H1 (cell line): ENCODE data around the gene ERGIC3. TPM values are rescaled to one million over a fixed set of nuclear protein-coding genes. Genes with fewer than 3 reads are reported as not detected.

Experiments used
- CTCF ChIA-PET: fragments of 300-600 bp; sonication (Branson Sonifier 250); formaldehyde crosslinking; loops from one replicate; lab custom pipeline; 2021; ENCODE audit not compliant: partially characterized antibody; lab: Charles Lee
- POLR2A ChIA-PET: fragments of 300-600 bp; sonication (Branson Sonifier 250); formaldehyde crosslinking; loops from one replicate; lab custom pipeline; 2021; ENCODE audit warnings: inconsistent platforms; ENCODE audit not compliant: partially characterized antibody; lab: Charles Lee
- DNase-seq, 2 experiments: peaks; one replicate each; pipeline versions ENCODE4 v3.0.0 to v3.0.0-alpha.2; 2010 to 2022; ENCODE audit warnings: low spot score in 2 of 2, low read depth in 1 of 2, mixed read lengths in 1 of 2
- FAIRE-seq: peaks from 2 replicates; lab custom pipeline; 2011; peaks lifted over from hg19 to GRCh38; lab: Jason Lieb, UNC
- H2AFZ ChIP-seq: 2 replicates; pipeline ENCODE4 v1.8.1; 2012; ENCODE audit warnings: low read length, inconsistent platforms
- H2AK5ac ChIP-seq: 2 replicates; pipeline ENCODE4 v1.6.1; 2013; ENCODE audit warnings: low read depth, low read length
- H2BK120ac ChIP-seq: replicated peaks from 2 replicates; pipeline ENCODE3; 2013; ENCODE audit warnings: low read depth, low read length, inconsistent platforms
- H2BK12ac ChIP-seq: 2 replicates; pipeline ENCODE4 v1.6.1; 2013; ENCODE audit warnings: low read depth, low read length
- H2BK15ac ChIP-seq: 2 replicates; pipeline ENCODE4 v1.6.1; 2013; ENCODE audit warnings: low read length
- H2BK20ac ChIP-seq: 2 replicates; pipeline ENCODE4 v1.6.1; 2013; ENCODE audit warnings: low read length
- H2BK5ac ChIP-seq: 2 replicates; pipeline ENCODE4 v1.6.1; 2013; ENCODE audit warnings: low read depth, low read length
- H3K14ac ChIP-seq: 2 replicates; pipeline ENCODE4 v1.6.1; 2013; ENCODE audit warnings: inconsistent platforms; ENCODE audit not compliant: insufficient read length
- H3K18ac ChIP-seq: 2 replicates; pipeline ENCODE4 v1.6.1; 2013; ENCODE audit warnings: low read length; ENCODE audit errors: extremely low read depth
- H3K23ac ChIP-seq: 2 replicates; pipeline ENCODE4 v1.6.1; 2013; ENCODE audit warnings: inconsistent platforms; ENCODE audit not compliant: insufficient read length
- H3K23me2 ChIP-seq: 2 replicates; pipeline ENCODE4 v1.6.1; 2013; ENCODE audit warnings: low read depth, low read length
- H3K27ac ChIP-seq: 2 replicates; pipeline ENCODE4 v1.6.1; 2011; ENCODE audit warnings: low read depth, low read length, inconsistent platforms
- H3K27me3 ChIP-seq, 4 experiments: replicated peaks in 1 of 4; 1 replicate in 1 of 4; 2 replicates in 3 of 4; pipeline versions ENCODE4 v1.6.1 to v1.8.1; 2011 to 2013; ENCODE audit warnings: low read length in 3 of 4, mild to moderate bottlenecking in 3 of 4, inconsistent platforms in 2 of 4, mixed read lengths in 2 of 4, moderate library complexity in 1 of 4; ENCODE audit not compliant: control insufficient read depth in 3 of 4, insufficient read depth in 3 of 4; ENCODE audit errors: extremely low read depth in 1 of 4
- H3K36me3 ChIP-seq, 4 experiments: 2 replicates each; pipeline versions ENCODE4 v1.6.1 to v1.8.1; 2011 to 2013; ENCODE audit warnings: mild to moderate bottlenecking in 4 of 4, low read length in 3 of 4, moderate library complexity in 2 of 4, control low read depth in 1 of 4, inconsistent platforms in 1 of 4; ENCODE audit not compliant: insufficient read depth in 4 of 4, control insufficient read depth in 2 of 4
- H3K4ac ChIP-seq: replicated peaks from 2 replicates; pipeline ENCODE3; 2013; ENCODE audit warnings: low read length, low read depth, mixed read lengths, inconsistent platforms; ENCODE audit not compliant: insufficient read length
- H3K4me1 ChIP-seq, 4 experiments: replicated peaks in 1 of 4; 1 replicate in 1 of 4; 2 replicates in 3 of 4; pipeline versions ENCODE4 v1.6.1 to v1.8.1; 2011 to 2013; ENCODE audit warnings: low read length in 3 of 4, inconsistent platforms in 2 of 4, mixed read lengths in 1 of 4; ENCODE audit not compliant: insufficient read depth in 4 of 4, control insufficient read depth in 3 of 4
- H3K4me2 ChIP-seq, 2 experiments: 2 replicates each; pipeline versions ENCODE4 v1.6.1 to v1.8.1; 2011 to 2013; ENCODE audit warnings: low read depth in 2 of 2, low read length in 2 of 2, control low read depth in 1 of 2, inconsistent platforms in 1 of 2, mild to moderate bottlenecking in 1 of 2; ENCODE audit not compliant: insufficient read depth in 1 of 2
- H3K4me3 ChIP-seq, 4 experiments: fragments of 200-600, 300-600 bp in 1 of 4; sonication (generic), shearing (Covaris generic), sonication (Bioruptor Twin) in 1 of 4; 2 replicates each; pipeline versions ENCODE4 v1.5.1 to v1.8.1; 2011 to 2016; ENCODE audit warnings: low read length in 4 of 4, low read depth in 3 of 4, control low read depth in 2 of 4, inconsistent platforms in 2 of 4, mild to moderate bottlenecking in 2 of 4, mixed read lengths in 1 of 4, moderate library complexity in 1 of 4; ENCODE audit not compliant: insufficient read depth in 2 of 4; ENCODE audit errors: extremely low read depth in 1 of 4
- H3K56ac ChIP-seq: replicated peaks from 2 replicates; pipeline ENCODE3; 2013; ENCODE audit warnings: low read depth, mild to moderate bottlenecking, mixed read lengths, low read length, inconsistent platforms; ENCODE audit not compliant: insufficient read length
- H3K79me1 ChIP-seq: 2 replicates; pipeline ENCODE4 v1.6.1; 2013; ENCODE audit warnings: low read depth, low read length, control low read depth
- H3K79me2 ChIP-seq, 2 experiments: 2 replicates each; pipeline versions ENCODE4 v1.6.1 to v1.8.1; 2012 to 2013; ENCODE audit warnings: low read length in 2 of 2, mild to moderate bottlenecking in 2 of 2, inconsistent platforms in 1 of 2; ENCODE audit not compliant: insufficient read depth in 2 of 2, control insufficient read depth in 1 of 2
- H3K9ac ChIP-seq, 4 experiments: replicated peaks in 1 of 4; 1 replicate in 1 of 4; 2 replicates in 3 of 4; pipeline versions ENCODE4 v1.6.1 to v1.8.1; 2011 to 2013; ENCODE audit warnings: low read depth in 3 of 4, low read length in 3 of 4, control low read depth in 2 of 4, mild to moderate bottlenecking in 2 of 4, moderate library complexity in 2 of 4, inconsistent platforms in 1 of 4; ENCODE audit errors: extremely low read depth in 1 of 4
- H3K9me3 ChIP-seq, 2 experiments: 2 replicates each; pipeline versions ENCODE4 v1.6.1 to v1.8.1; 2012 to 2013; ENCODE audit warnings: mild to moderate bottlenecking in 2 of 2, moderate library complexity in 2 of 2, control low read depth in 1 of 2, inconsistent platforms in 1 of 2, low read depth in 1 of 2, low read length in 1 of 2, mixed read lengths in 1 of 2; ENCODE audit not compliant: insufficient read depth in 2 of 2
- H4K20me1 ChIP-seq, 2 experiments: replicated peaks in 1 of 2; 2 replicates each; pipeline versions ENCODE3 to v1.8.1; 2011 to 2013; ENCODE audit warnings: inconsistent platforms in 2 of 2, low read length in 2 of 2, mild to moderate bottlenecking in 1 of 2; ENCODE audit not compliant: insufficient read depth in 2 of 2, control insufficient read depth in 1 of 2
- H4K5ac ChIP-seq: 2 replicates; pipeline ENCODE4 v1.6.1; 2013; ENCODE audit warnings: low read length, low read depth, mixed read lengths, inconsistent platforms; ENCODE audit not compliant: insufficient read length
- H4K8ac ChIP-seq: 2 replicates; pipeline ENCODE4 v1.8.0; 2013; ENCODE audit warnings: mild to moderate bottlenecking, moderate library complexity, low read length, inconsistent platforms; ENCODE audit not compliant: insufficient read depth; ENCODE audit errors: extremely low read depth
- H4K91ac ChIP-seq: replicated peaks from 2 replicates; pipeline ENCODE3; 2013; ENCODE audit warnings: low read length, mixed read lengths, inconsistent platforms; ENCODE audit not compliant: insufficient read length
- FOSL1 ChIP-seq: IDR thresholded peaks from 2 replicates; pipeline ENCODE4 v1.6.1; 2011; ENCODE audit warnings: mild to moderate bottlenecking, low read depth, low read length, moderate library complexity; ENCODE audit not compliant: insufficient read depth
- KDM1A ChIP-seq: fragments of 200-600, 300-600 bp; sonication (generic); IDR thresholded peaks from 2 replicates; pipeline ENCODE4 v1.7.1; 2016; ENCODE audit warnings: mild to moderate bottlenecking, low read length, borderline replicate concordance
- SP1 ChIP-seq: IDR thresholded peaks from 2 replicates; pipeline ENCODE4 v1.6.1; 2011; ENCODE audit warnings: low read depth, low read length
- WGBS, 2 experiments: shearing (Covaris generic) in 1 of 2; methylation state at CpG; one replicate each; pipeline versions ENCODE4 v1.1.6 to v1.1.7; 2013 to 2015; ENCODE audit warnings: low lambda C conversion rate in 2 of 2, mixed read lengths in 2 of 2, inconsistent platforms in 1 of 2, low coverage in 1 of 2, missing lambda C conversion rate in 1 of 2; ENCODE audit not compliant: insufficient replicate concordance in 2 of 2, insufficient coverage in 1 of 2, insufficient read length in 1 of 2; ENCODE audit errors: extremely low coverage in 1 of 2, missing lambda C conversion rate in 1 of 2; 5-methylcytosine and 5-hydroxymethylcytosine counted together
- polyA plus RNA-seq, 7 experiments: library from polyadenylated mRNA; depleted of rRNA in 3 of 7; stranded (reverse) in 5 of 7; unstranded in 2 of 7; fragments of >200 nt in 5 of 7; fragments of 200-250 nt in 2 of 7; gene quantifications; 1 replicate in 5 of 7; 2 replicates in 1 of 7; 4 replicates in 1 of 7; pipeline versions ENCODE4 v1.2.1 to v1.2.3, GENCODE V29; 2011 to 2013; ENCODE audit warnings: missing spikeins in 2 of 7, mixed read lengths in 2 of 7
- total RNA-seq: library from RNA; stranded (reverse); fragmentation: NEBNext Ultra II Directional; extraction: Animal tissue kit (Norgen Biotek cat#: 25700); gene quantifications from 2 replicates; pipeline ENCODE4 v1.2.1, GENCODE V29; 2021
- TF ChIP-seq, protein P1 (sequence below): IDR thresholded peaks from 2 replicates; pipeline ENCODE4 v1.6.1; 2012; ENCODE audit warnings: low read length, inconsistent platforms

Gene ERGIC3
- total and polyA plus RNA-seq, 2 of the 8 experiments (the other 6 are each of a cell fraction or from before 2014, with no cell fraction given): 178 to 341 TPM

- no peak for FAIRE-seq
- H3K4me2 ChIP-seq: no peak overlapping the region
Observed at GRCh38 chr20:35559042-35559693, 17.3 kb downstream of the ERGIC3 start.

More at GRCh38 chr20:35559042-35559693, 17.3 kb downstream of the ERGIC3 start:
- H2BK15ac ChIP-seq: no peak overlapping the region
- H3K14ac ChIP-seq: no peak overlapping the region
- H2AFZ ChIP-seq: no peak overlapping the region
- H2AK5ac ChIP-seq: no peak overlapping the region
- H3K4me3 ChIP-seq: no peak overlapping the region
- H4K8ac ChIP-seq: no peak overlapping the region; the same call in 1 of the 2 replicates
- H2BK20ac ChIP-seq: no peak overlapping the region
- H3K79me1 ChIP-seq: 0 out of 2 replicates have a peak, but pooled peaks cover 3% of the 10 kb centered on the region
- H4K20me1 ChIP-seq: peaks cover 0 to 4% of the 10 kb centered on the region in 2 experiments
- no peaks in the 10 kb centered on the region for H3K23me2 ChIP-seq
- no peak overlapping the region for H2BK120ac ChIP-seq
- H3K56ac ChIP-seq: no peak overlapping the region
- no peak for DNase-seq
- H3K4me1 ChIP-seq: peaks cover 0 to 4% (median 2%) of the 10 kb centered on the region in 4 experiments; a peak in 4 of 7 replicates
- no peak overlapping the region; the same call in 1 of the 2 replicates for H3K18ac ChIP-seq
- no peak overlapping the region for H3K23ac ChIP-seq
- H3K36me3 ChIP-seq: peaks cover 2 to 26% (median 8%) of the 10 kb centered on the region in 4 experiments; a peak in 6 of 8 replicates
- no peaks in the 10 kb centered on the region for H3K79me2 ChIP-seq
- no peak overlapping the region for H3K4ac ChIP-seq
- H2BK5ac ChIP-seq: no peak overlapping the region
- H4K5ac ChIP-seq: no peak overlapping the region
- 89% methylated on average over 22 of the region's 24 CpGs; no CpG with 5 or more reads in 1 of the 2 experiments for WGBS, 2 experiments
- H3K27ac ChIP-seq: no peak overlapping the region
- TF ChIP-seq KDM1A (no peak), SP1 (no peak), FOSL1 (no peak)
- TF ChIP-seq, protein P1, sequence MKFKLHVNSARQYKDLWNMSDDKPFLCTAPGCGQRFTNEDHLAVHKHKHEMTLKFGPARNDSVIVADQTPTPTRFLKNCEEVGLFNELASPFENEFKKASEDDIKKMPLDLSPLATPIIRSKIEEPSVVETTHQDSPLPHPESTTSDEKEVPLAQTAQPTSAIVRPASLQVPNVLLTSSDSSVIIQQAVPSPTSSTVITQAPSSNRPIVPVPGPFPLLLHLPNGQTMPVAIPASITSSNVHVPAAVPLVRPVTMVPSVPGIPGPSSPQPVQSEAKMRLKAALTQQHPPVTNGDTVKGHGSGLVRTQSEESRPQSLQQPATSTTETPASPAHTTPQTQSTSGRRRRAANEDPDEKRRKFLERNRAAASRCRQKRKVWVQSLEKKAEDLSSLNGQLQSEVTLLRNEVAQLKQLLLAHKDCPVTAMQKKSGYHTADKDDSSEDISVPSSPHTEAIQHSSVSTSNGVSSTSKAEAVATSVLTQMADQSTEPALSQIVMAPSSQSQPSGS: no peak
- TF ChIP-seq, all 59 proteins: peak for 0
- ChIA-PET POLR2A (interaction anchor here (0.6 to 4.4 kb wide), 12 partner anchors 8 to 1036 kb away, joined by 3 to 18 read pairs (median 4); partner anchors contain the start of genes ERGIC3 and RBM39), CTCF (interaction anchor here (0.7 to 5.7 kb wide), 5 partner anchors 41 to 615 kb away, joined by 3 to 30 read pairs (median 5); no protein-coding TSS in a partner anchor)
- Histone ChIP-seq H3K27me3 (no peaks in the 10 kb centered on the region), H4K91ac (no peak overlapping the region), H3K9ac (no peak overlapping the region), H2BK12ac (no peak overlapping the region), H3K9me3 (no peaks in the 10 kb centered on the region)
